Upper lobe of left lung (tissue), 4 donors: ENCODE data around the gene TSN.

ENCODE experiments used
- EP300 ChIP-seq, 4 donors: sonication (generic); formaldehyde crosslinking; IDR thresholded peaks; one replicate each; pipeline ENCODE4 v1.5.1; 2017; ENCODE audit warnings: antibody characterized with exemption in 4 of 4, control low read depth in 2 of 4
- POLR2A ChIP-seq, 4 donors: fragments of 450-650 bp; IDR thresholded peaks; one replicate each; pipeline ENCODE4 v1.5.1; 2016 to 2017; ENCODE audit warnings: antibody characterized with exemption in 4 of 4, mild to moderate bottlenecking in 2 of 4
- TF ChIP-seq, protein P1 (sequence below), 6 experiments: fragments of 450-650 bp in 4 of 6; fragments of 200-600 bp in 2 of 6; sonication (generic) in 2 of 6; IDR thresholded peaks; one replicate each; pipeline ENCODE4 v1.5.1; 2016 to 2019; ENCODE audit warnings: antibody characterized with exemption in 6 of 6

DNA sequence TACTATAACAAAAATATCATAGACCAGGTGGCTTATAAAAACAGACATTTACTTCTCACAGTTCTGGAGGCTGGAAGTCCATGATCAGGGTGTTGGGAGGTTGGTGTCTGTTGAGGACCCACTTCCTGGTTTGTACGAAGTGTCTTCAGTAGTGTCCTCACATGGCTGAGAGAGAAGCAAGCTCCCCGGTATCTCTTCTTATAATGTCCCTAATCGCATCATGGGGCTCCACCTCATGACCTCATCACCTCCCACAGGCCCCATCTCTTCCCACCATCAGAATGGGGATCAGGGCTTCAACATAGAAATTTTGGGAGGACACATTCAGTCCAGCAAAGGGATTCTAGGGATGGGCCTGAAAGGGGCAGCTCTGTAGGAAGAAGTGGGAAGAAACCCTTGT lies 14.0 kb upstream of the TSN start:
- TF ChIP-seq, protein P1, sequence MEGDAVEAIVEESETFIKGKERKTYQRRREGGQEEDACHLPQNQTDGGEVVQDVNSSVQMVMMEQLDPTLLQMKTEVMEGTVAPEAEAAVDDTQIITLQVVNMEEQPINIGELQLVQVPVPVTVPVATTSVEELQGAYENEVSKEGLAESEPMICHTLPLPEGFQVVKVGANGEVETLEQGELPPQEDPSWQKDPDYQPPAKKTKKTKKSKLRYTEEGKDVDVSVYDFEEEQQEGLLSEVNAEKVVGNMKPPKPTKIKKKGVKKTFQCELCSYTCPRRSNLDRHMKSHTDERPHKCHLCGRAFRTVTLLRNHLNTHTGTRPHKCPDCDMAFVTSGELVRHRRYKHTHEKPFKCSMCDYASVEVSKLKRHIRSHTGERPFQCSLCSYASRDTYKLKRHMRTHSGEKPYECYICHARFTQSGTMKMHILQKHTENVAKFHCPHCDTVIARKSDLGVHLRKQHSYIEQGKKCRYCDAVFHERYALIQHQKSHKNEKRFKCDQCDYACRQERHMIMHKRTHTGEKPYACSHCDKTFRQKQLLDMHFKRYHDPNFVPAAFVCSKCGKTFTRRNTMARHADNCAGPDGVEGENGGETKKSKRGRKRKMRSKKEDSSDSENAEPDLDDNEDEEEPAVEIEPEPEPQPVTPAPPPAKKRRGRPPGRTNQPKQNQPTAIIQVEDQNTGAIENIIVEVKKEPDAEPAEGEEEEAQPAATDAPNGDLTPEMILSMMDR (IDR thresholded peaks at IDR 0.05), result no peak
- TF ChIP-seq EP300 (IDR thresholded peaks at IDR 0.05), result no peak
- TF ChIP-seq POLR2A (IDR thresholded peaks at IDR 0.05), result no peak
